Caki2 (cell line): ENCODE results near the gene EGLN1. TPM values are rescaled to one million over a fixed set of nuclear protein-coding genes. Genes with fewer than 3 reads are reported as not detected.
"Not testable (repeated sequence)": the region's sequence is repeated elsewhere in the genome, so short reads cannot be mapped to it uniquely, and the experiment has no call there.

Experiments used
- DNase-seq: peaks from one replicate; pipeline ENCODE4 v3.0.0-alpha.2; 2015; ENCODE audit warnings: low read depth
- in situ Hi-C: cut with HindIII; loops from 2 replicates; pipeline ENCODE4 v1.10.0; 2016; ENCODE audit warnings: low sequenced_read_pairs, low pct_unique_long_range_greater_than_20kb, mixed read lengths
- total RNA-seq: library from RNA; depleted of rRNA; stranded (reverse); fragments of >200 nt; shearing (Covaris generic); gene quantifications from 2 replicates; pipeline ENCODE4 v1.2.3, GENCODE V29; 2014; ENCODE audit warnings: low replicate concordance; rRNA removed

Gene EGLN1
- 54.6 and 64.3 TPM in 2 replicates for total RNA-seq

GRCh38 chr1:231421971-231422797 is at the start of gene EGLN1:
Gene EGLN1 (minus strand): TSS chr1:231422287. CDS start chr1:231421888, 399 bp downstream.
- in situ Hi-C loops: no loop called here

GRCh38 chr1:231471500-231471899 is 49.4 kb upstream of the EGLN1 start:
- in situ Hi-C loops, DNase-seq: not testable (repeated sequence)

More at GRCh38 chr1:231421971-231422797, at the start of gene EGLN1:
- DNase-seq: peak; percentile 91

- DNase-seq, in situ Hi-C loops: not testable (repeated sequence)
These were observed 48.9 kb upstream of the EGLN1 start for GRCh38 chr1:231471027-231471426.

- DNase-seq: no peak
- in situ Hi-C loops: no loop called here
These were observed 45.9 kb upstream of the EGLN1 start for GRCh38 chr1:231467986-231468385.

GRCh38 chr1:231465051-231465450 is 43.0 kb upstream of the EGLN1 start:
- in situ Hi-C loops: no loop called here
- DNase-seq: no peak

GRCh38 chr1:231463541-231463940 is 41.5 kb upstream of the EGLN1 start:
- in situ Hi-C loops: no loop called here
- no peak for DNase-seq

- in situ Hi-C loops: no loop called here
These were observed 38.5 kb upstream of the EGLN1 start for GRCh38 chr1:231460614-231461013.

GRCh38 chr1:231459438-231459837 is 37.4 kb upstream of the EGLN1 start:
- DNase-seq, in situ Hi-C loops: not testable (repeated sequence)

More at GRCh38 chr1:231460614-231461013, 38.5 kb upstream of the EGLN1 start:
- no peak for DNase-seq

- DNase-seq, in situ Hi-C loops: not testable (repeated sequence)
These were observed 35.9 kb upstream of the EGLN1 start for GRCh38 chr1:231457956-231458355.

GRCh38 chr1:231454133-231454532 is 32.0 kb upstream of the EGLN1 start:
- in situ Hi-C loops, DNase-seq: not testable (repeated sequence)

- DNase-seq: no peak
- in situ Hi-C loops: no loop called here
These were observed 24.1 kb upstream of the EGLN1 start for GRCh38 chr1:231446138-231446537.

GRCh38 chr1:231444059-231444458 is 22.0 kb upstream of the EGLN1 start:
- in situ Hi-C loops: no loop called here
- DNase-seq: no peak

- DNase-seq: no peak
- in situ Hi-C loops: no loop called here
These were observed 21.3 kb upstream of the EGLN1 start for GRCh38 chr1:231443363-231443762.

- DNase-seq: no peak
- in situ Hi-C loops: no loop called here
These were observed 20.6 kb upstream of the EGLN1 start for GRCh38 chr1:231442735-231443134.

- in situ Hi-C loops: no loop called here
- no peak for DNase-seq
These were observed 10.9 kb upstream of the EGLN1 start for GRCh38 chr1:231432996-231433395.

- DNase-seq: no peak
- in situ Hi-C loops: no loop called here
These were observed 9.8 kb upstream of the EGLN1 start for GRCh38 chr1:231431665-231432415.

GRCh38 chr1:231430678-231431352 is 8.7 kb upstream of the EGLN1 start:
- in situ Hi-C loops: not testable (repeated sequence)

GRCh38 chr1:231428377-231428776 is 6.3 kb upstream of the EGLN1 start:
- in situ Hi-C loops: no loop called here

More at GRCh38 chr1:231430678-231431352, 8.7 kb upstream of the EGLN1 start:
- DNase-seq: not testable (repeated sequence)

More at GRCh38 chr1:231428377-231428776, 6.3 kb upstream of the EGLN1 start:
- no peak for DNase-seq
